GM12865 (cell line): ENCODE data around the gene AHNAK.

Experiments used
- DNase-seq: peaks from one replicate; pipeline ENCODE4 v3.0.0; 2010; ENCODE audit warnings: low read depth
- H3K4me3 ChIP-seq: 2 replicates; pipeline ENCODE4 v1.5.1; 2011; ENCODE audit warnings: mild to moderate bottlenecking, low read depth, low read length, control low read depth
- TF ChIP-seq, protein P1 (sequence below): IDR thresholded peaks from 2 replicates; pipeline ENCODE4 v1.5.1; 2011; ENCODE audit warnings: low read length, control low read depth, low read depth, inconsistent platforms; ENCODE audit not compliant: insufficient read depth; ENCODE audit errors: missing control alignments

Gene AHNAK

DNA sequence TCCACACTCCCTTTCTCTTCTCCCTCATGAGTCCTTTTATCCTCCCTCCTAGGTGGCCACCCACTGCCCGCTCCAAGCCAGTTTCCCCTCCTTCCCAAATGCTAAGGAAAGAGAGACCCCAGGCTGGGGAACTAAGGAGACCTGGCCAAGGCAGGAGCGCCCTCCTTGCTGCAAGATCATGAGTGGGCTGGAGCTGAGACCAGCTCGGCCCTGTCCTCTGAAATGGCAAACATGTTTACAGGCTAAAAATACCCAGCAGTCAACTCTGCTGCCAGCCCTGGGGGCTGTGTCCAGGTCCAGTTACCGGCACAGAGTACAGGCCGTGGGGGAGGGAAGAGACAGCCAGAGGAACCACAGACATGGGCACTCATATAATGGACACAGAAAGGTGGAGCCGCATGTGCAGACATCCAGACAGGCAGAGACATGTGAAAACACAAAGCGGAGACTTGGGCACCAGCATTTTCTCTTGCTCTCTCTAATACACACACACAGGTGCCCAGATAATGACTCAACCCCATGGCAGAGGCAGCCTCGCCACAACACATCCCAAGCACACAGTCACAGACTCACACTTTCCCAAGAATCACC, 1.2 kb upstream of the AHNAK start:
- TF ChIP-seq, protein P1, sequence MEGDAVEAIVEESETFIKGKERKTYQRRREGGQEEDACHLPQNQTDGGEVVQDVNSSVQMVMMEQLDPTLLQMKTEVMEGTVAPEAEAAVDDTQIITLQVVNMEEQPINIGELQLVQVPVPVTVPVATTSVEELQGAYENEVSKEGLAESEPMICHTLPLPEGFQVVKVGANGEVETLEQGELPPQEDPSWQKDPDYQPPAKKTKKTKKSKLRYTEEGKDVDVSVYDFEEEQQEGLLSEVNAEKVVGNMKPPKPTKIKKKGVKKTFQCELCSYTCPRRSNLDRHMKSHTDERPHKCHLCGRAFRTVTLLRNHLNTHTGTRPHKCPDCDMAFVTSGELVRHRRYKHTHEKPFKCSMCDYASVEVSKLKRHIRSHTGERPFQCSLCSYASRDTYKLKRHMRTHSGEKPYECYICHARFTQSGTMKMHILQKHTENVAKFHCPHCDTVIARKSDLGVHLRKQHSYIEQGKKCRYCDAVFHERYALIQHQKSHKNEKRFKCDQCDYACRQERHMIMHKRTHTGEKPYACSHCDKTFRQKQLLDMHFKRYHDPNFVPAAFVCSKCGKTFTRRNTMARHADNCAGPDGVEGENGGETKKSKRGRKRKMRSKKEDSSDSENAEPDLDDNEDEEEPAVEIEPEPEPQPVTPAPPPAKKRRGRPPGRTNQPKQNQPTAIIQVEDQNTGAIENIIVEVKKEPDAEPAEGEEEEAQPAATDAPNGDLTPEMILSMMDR: no peak
- DNase-seq: no peak
- no peak overlapping the region for H3K4me3 ChIP-seq

DNA sequence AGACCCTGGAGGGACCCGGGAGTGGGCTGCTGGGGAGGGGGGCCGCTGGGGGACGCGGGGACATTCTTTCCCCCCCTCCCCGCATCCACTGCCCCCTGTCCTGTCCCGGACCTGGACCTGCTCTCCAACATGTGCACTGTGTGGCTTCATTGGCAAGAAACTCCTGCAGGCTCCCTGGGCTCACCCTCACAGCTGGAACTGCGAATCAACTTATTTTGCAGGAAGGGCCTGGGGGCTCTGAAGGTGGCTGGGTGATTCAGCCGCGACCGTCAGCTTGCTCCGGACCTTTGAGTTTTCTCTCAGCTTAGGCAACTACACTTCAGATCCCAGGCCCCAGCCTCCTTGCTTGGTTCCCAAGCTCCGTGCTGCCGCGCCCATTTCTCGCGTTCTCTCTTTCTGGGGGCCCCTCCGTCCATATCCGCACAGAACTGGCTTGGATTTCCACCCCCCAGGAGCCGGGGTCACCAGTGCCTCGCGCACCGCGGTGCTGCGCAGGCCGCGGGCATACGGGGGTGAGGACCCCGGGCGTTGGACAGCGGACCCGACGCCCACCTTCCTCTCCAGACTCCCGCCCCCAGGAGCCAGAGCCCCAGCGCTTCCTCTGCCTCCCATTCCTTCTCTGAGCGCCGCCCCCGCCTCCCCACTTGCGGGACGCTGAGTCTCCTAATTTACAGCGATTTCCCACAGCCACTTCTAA, 471 bp upstream of the AHNAK start:
- peak overlapping the region; percentile 77 for H3K4me3 ChIP-seq
- TF ChIP-seq, protein P1: no peak
- no peak for DNase-seq

DNA sequence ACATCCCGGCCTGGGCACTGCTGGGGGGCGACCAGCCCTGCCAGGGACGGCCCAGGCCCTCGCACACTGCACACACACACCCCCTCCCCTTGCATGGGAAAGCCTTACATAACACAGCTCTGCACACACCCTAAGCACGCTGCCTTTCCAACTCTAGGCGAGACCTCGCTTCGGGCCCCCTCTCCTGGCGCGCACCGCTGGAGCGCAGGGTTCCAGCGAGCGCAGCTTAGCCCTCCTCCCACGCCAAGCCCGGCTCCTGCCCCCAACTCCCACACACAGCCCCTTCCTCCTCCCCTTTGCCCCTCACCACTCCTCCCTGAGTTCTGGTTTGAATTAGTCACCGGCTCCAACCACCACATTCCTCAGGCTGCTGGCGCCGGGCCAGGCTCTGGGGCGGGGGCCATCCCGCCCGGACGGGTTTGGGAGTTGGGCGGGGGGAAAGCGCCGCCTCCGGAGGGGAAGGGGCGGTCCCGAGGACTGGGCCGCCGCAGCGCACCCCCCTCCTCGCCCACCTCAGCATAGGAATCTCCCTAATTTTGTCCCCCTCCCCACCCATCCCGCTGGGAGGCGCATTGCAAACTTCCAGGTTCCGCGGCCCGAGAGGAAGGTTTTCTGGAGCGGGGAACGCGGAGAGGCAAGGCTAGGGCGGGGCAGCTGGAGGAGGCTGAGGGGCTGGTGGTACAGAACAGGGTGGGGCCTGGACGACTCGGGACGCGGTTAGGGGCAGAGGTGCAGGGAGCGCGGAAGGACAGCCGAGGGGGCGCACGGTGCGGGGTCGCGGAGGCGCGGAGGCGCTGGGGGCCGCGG, 966 bp downstream of the AHNAK start:
- H3K4me3 ChIP-seq: peak overlapping the region; percentile 77
- peak; percentile 47 for DNase-seq

DNA sequence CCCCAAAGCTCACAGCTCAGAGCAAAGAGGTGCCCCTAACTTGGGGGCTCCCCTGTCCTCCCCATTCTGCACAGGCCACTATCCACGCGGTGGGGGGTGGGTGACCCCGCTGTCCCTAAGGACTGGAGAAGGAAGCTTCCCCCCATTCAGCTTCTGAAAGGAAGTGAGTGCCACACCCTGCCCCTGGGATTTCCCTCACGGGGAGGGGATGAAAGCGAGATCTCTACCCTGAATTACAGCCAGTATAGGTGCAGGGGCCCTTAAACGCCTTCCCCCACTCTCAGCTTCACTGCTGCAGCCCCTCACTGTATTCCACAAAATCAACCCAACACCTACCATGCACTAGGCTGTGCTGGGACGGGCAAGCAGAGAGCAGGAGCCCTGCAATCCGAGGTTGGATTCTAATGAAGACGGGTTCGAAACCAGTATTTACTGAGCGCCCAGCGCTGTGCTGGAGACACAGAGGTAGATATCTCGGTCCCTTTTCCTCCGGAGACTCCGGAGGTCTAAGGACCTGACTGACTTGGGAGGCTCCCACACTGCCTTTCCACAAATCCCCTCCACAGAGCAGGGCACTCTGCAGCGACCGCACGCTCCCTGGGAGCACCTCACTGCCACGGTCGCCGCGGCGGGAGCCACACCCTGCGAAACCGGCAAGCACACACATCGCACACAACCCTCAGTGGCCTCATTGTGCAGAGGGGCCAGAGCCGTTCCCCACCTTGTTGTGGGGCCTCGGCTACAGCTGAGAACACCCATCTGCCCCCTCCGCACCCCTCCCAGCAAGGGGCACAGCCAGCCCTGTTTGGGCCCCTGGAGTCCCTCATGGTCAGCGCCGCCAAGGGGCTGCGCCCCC, 1.8 kb downstream of the AHNAK start:
- DNase-seq: peak; percentile 55
- peak overlapping the region; percentile 77 for H3K4me3 ChIP-seq
- TF ChIP-seq, protein P1: no peak

More for the DNA sequence above, 966 bp downstream of the AHNAK start:
- TF ChIP-seq, protein P1: no peak

DNA sequence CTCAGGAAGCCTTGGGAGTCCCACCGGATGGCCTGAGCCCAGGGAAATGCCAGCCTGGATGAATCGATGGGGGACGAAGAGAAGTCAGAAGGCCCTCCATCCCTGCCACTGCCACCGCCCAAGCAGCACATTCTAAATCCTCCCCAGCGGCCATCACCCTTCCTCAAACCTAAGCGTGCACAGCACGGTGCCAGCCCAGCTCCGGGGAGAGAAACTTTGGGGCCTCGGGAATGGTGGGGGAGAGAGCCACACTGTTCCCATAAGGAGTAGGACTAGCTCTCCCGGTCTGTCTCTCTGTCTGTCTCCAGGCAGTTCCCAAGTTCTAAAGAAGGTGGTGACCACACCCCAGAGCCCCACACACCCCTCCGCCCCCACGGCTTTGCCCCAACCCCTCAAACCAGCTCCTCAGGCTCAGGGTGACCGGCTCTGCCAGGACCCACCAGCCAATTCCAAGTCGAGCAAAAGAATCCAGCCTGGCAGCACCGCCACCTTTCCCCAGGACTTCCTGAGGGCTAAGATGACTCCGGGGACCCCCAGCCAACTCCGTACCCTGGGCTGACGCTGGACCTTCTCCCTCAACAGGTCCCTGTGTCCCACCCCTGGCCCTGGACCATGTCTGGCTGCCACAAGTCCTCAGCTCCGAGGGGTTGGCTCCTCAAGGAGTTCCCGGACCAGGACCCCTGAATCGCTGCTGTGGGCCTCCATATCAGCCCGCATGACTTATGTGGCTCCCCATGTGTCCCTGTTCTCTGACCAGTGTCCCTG, 2.7 kb downstream of the AHNAK start:
- peak overlapping the region; percentile 77 for H3K4me3 ChIP-seq
- TF ChIP-seq, protein P1: no peak
- no peak for DNase-seq
